BLaER1 (cell line): ENCODE measurements around the gene PRSS36.
A peak's percentile ranks its signal among the peaks of the same experiment; 100 is the strongest.
"Not testable (repeated sequence)": the region's sequence is repeated elsewhere in the genome, so short reads cannot be mapped to it uniquely, and the experiment has no call there.

Source experiments
- H3K27ac ChIP-seq: shearing (Covaris generic); formaldehyde crosslinking; 2 replicates; pipeline ENCODE4 v1.8.1; 2022
- H3K27me3 ChIP-seq: shearing (Covaris generic); formaldehyde crosslinking; 2 replicates; pipeline ENCODE4 v1.8.1; 2022
- H3K36me3 ChIP-seq: shearing (Covaris generic); formaldehyde crosslinking; 2 replicates; pipeline ENCODE4 v1.8.1; 2022
- H3K4me1 ChIP-seq: shearing (Covaris generic); formaldehyde crosslinking; 2 replicates; pipeline ENCODE4 v1.8.1; 2022
- H3K4me2 ChIP-seq: shearing (Covaris generic); formaldehyde crosslinking; 2 replicates; pipeline ENCODE4 v1.8.1; 2022
- H3K4me3 ChIP-seq: shearing (Covaris generic); formaldehyde crosslinking; 2 replicates; pipeline ENCODE4 v1.8.1; 2022
- H3K9ac ChIP-seq: shearing (Covaris generic); formaldehyde crosslinking; 2 replicates; pipeline ENCODE4 v1.8.1; 2022
- H3K9me3 ChIP-seq: shearing (Covaris generic); formaldehyde crosslinking; 2 replicates; pipeline ENCODE4 v1.8.1; 2022
- H4K20me1 ChIP-seq: shearing (Covaris generic); formaldehyde crosslinking; 2 replicates; pipeline ENCODE4 v1.8.1; 2022
- Cebpa-rat ChIP-seq: shearing (Covaris generic); IDR thresholded peaks from 2 replicates; pipeline ENCODE4 v1.8.1; 2022

The PRSS36 gene

GRCh38 chr16:31149894-31150890, at the start of gene PRSS36:
PRSS36 (minus strand) TSS chr16:31150066; CDS start chr16:31150035, 31 bp downstream.
- TF ChIP-seq Cebpa-rat, result no peak
- Histone ChIP-seq H4K20me1 (no peaks in the 10 kb centered on the region), H3K4me2 (peak within 1 kb of the TSS; percentile 63), H3K27me3 (no peaks in the 10 kb centered on the region), H3K4me3 (no peak within 1 kb of the TSS), H3K9me3 (no peaks in the 10 kb centered on the region), H3K27ac (peak within 1 kb of the TSS; percentile 65), H3K4me1 (peaks cover 31% of the 10 kb centered on the region), H3K36me3 (no peaks in the 10 kb centered on the region), H3K9ac (no peak within 1 kb of the TSS)

GRCh38 chr16:31199430-31200041, 49.7 kb upstream of the PRSS36 start:
- H3K9ac ChIP-seq, result no peak overlapping the region
- H3K36me3 ChIP-seq, result peaks cover 58% of the 10 kb centered on the region
- no peaks in the 10 kb centered on the region for H3K9me3 ChIP-seq
- no peak for TF ChIP-seq Cebpa-rat
- peaks cover 71% of the 10 kb centered on the region for H4K20me1 ChIP-seq
- H3K4me2 ChIP-seq, result peak overlapping the region; percentile 98
- H3K27me3 ChIP-seq, result no peaks in the 10 kb centered on the region
- no peak overlapping the region for H3K4me3 ChIP-seq
- H3K4me1 ChIP-seq, result peaks cover 59% of the 10 kb centered on the region
- no peak overlapping the region for H3K27ac ChIP-seq

GRCh38 chr16:31198207-31198882, 48.5 kb upstream of the PRSS36 start:
- Histone ChIP-seq H3K36me3 (peaks cover 69% of the 10 kb centered on the region), H3K27ac (no peak overlapping the region), H3K4me3 (no peak overlapping the region), H4K20me1 (peaks cover 83% of the 10 kb centered on the region), H3K9me3 (no peaks in the 10 kb centered on the region), H3K4me2 (no peak overlapping the region), H3K27me3 (no peaks in the 10 kb centered on the region), H3K9ac (peak overlapping the region; percentile 23; the same call in 1 of the 2 replicates), H3K4me1 (peaks cover 47% of the 10 kb centered on the region)
- no peak for TF ChIP-seq Cebpa-rat

GRCh38 chr16:31196324-31197088, 46.6 kb upstream of the PRSS36 start:
- Histone ChIP-seq H3K36me3 (peaks cover 88% of the 10 kb centered on the region), H3K9ac (no peak overlapping the region)

GRCh38 chr16:31195861-31196260, 46.0 kb upstream of the PRSS36 start:
- H3K27me3 ChIP-seq, H3K27ac ChIP-seq, H3K9me3 ChIP-seq, H3K4me3 ChIP-seq, H3K9ac ChIP-seq, H3K4me2 ChIP-seq: not testable (repeated sequence)
- H3K4me1 ChIP-seq, result peaks cover 30% of the 10 kb centered on the region
- H4K20me1 ChIP-seq, result peaks cover 100% of the 10 kb centered on the region
- peaks cover 94% of the 10 kb centered on the region for H3K36me3 ChIP-seq

More at GRCh38 chr16:31196324-31197088, 46.6 kb upstream of the PRSS36 start:
- Histone ChIP-seq H3K27ac (no peak overlapping the region), H3K9me3 (no peaks in the 10 kb centered on the region), H3K4me3 (no peak overlapping the region), H3K27me3 (no peaks in the 10 kb centered on the region), H3K4me2 (no peak overlapping the region), H3K4me1 (peaks cover 37% of the 10 kb centered on the region), H4K20me1 (peaks cover 100% of the 10 kb centered on the region)
- TF ChIP-seq Cebpa-rat, result no peak; the same call in 1 of the 2 replicates

GRCh38 chr16:31194898-31195297, 45.0 kb upstream of the PRSS36 start:
- Histone ChIP-seq H3K27ac (no peak overlapping the region), H4K20me1 (peaks cover 100% of the 10 kb centered on the region), H3K36me3 (peaks cover 99% of the 10 kb centered on the region), H3K4me3 (no peak overlapping the region), H3K4me1 (peaks cover 21% of the 10 kb centered on the region), H3K9me3 (no peaks in the 10 kb centered on the region), H3K4me2 (no peak overlapping the region), H3K9ac (no peak overlapping the region), H3K27me3 (no peaks in the 10 kb centered on the region)
- no peak for TF ChIP-seq Cebpa-rat

- peaks cover 100% of the 10 kb centered on the region for H4K20me1 ChIP-seq
- no peak overlapping the region for H3K4me2 ChIP-seq
- H3K27me3 ChIP-seq, result no peaks in the 10 kb centered on the region
- TF ChIP-seq Cebpa-rat, result no peak
- no peak overlapping the region for H3K9ac ChIP-seq
- H3K4me3 ChIP-seq, result no peak overlapping the region
- no peak overlapping the region for H3K27ac ChIP-seq
- H3K36me3 ChIP-seq, result peaks cover 99% of the 10 kb centered on the region
- peaks cover 10% of the 10 kb centered on the region for H3K4me1 ChIP-seq
- H3K9me3 ChIP-seq, result no peaks in the 10 kb centered on the region
Measured at GRCh38 chr16:31193874-31194273, 44.0 kb upstream of the PRSS36 start.

- Histone ChIP-seq H3K9me3 (no peaks in the 10 kb centered on the region), H3K9ac (no peak overlapping the region), H3K4me2 (no peak overlapping the region), H3K4me3 (no peak overlapping the region), H3K27me3 (no peaks in the 10 kb centered on the region), H4K20me1 (peaks cover 100% of the 10 kb centered on the region), H3K36me3 (peaks cover 99% of the 10 kb centered on the region), H3K27ac (no peak overlapping the region), H3K4me1 (peaks cover 5% of the 10 kb centered on the region; the same call in 1 of the 2 replicates)
- no peak for TF ChIP-seq Cebpa-rat
Measured at GRCh38 chr16:31192856-31193642, 43.2 kb upstream of the PRSS36 start.
